Esophagus (tissue), 2 donors: Measurements from ENCODE around the gene MTFP1. TPM values are rescaled to one million over a fixed set of nuclear protein-coding genes. Genes with fewer than 3 reads are reported as not detected.
A peak's percentile ranks its signal among the peaks of the same experiment; 100 is the strongest.

Experiments
- H3K27ac ChIP-seq, 2 donors: one replicate each; pipeline ENCODE4 v1.5.1; 2013; ENCODE audit warnings: low read depth in 2 of 2, mild to moderate bottlenecking in 2 of 2, inconsistent platforms in 1 of 2, low read length in 1 of 2, moderate library complexity in 1 of 2
- H3K27me3 ChIP-seq, 2 donors: one replicate each; pipeline ENCODE4 v1.6.1; 2013; ENCODE audit warnings: low read length in 2 of 2, control low read depth in 1 of 2, mild to moderate bottlenecking in 1 of 2; ENCODE audit not compliant: insufficient read depth in 2 of 2, control insufficient read depth in 1 of 2
- H3K36me3 ChIP-seq, 2 donors: one replicate each; pipeline ENCODE4 v1.6.1; 2013; ENCODE audit warnings: low read length in 1 of 2; ENCODE audit not compliant: control insufficient read depth in 2 of 2, insufficient read depth in 2 of 2
- H3K4me1 ChIP-seq, 2 donors: one replicate each; pipeline ENCODE4 v1.6.1; 2013; ENCODE audit warnings: low read length in 1 of 2; ENCODE audit not compliant: control insufficient read depth in 2 of 2, insufficient read depth in 2 of 2
- H3K4me3 ChIP-seq, 2 donors: one replicate each; pipeline ENCODE4 v1.5.1; 2013; ENCODE audit warnings: low read length in 2 of 2, mild to moderate bottlenecking in 2 of 2, low read depth in 1 of 2, moderate library complexity in 1 of 2
- H3K9me3 ChIP-seq, 2 donors: one replicate each; pipeline ENCODE4 v1.6.1; 2013; ENCODE audit warnings: mild to moderate bottlenecking in 2 of 2, low read depth in 1 of 2, low read length in 1 of 2, moderate library complexity in 1 of 2; ENCODE audit not compliant: control insufficient read depth in 2 of 2, insufficient read depth in 1 of 2
- WGBS, 2 donors: extraction: QIAGEN DNeasy Blood & Tissue Kit; methylation state at CpG; one replicate each; pipeline ENCODE4 v1.1.7; 2013; 5-methylcytosine and 5-hydroxymethylcytosine counted together
- polyA plus RNA-seq, 2 donors: library from polyadenylated mRNA; stranded (reverse); fragments of 200-250 nt; gene quantifications; one replicate each; pipeline ENCODE4 v1.2.3, GENCODE V29; 2013
- donor health status: healthy with polysubstance abuse.
- donor health status: Bipolar disorder and iron deficiency.

The MTFP1 gene
- polyA plus RNA-seq, 2 donors = 19.7 to 23.5 TPM

GRCh38 chr22:30433227-30433626, 7.7 kb downstream of the MTFP1 start:
- Histone ChIP-seq H3K27me3 (no peaks in the 10 kb centered on the region), H3K27ac (no peak overlapping the region), H3K4me3 (no peak overlapping the region), H3K9me3 (peaks cover 0 to 2% of the 10 kb centered on the region in 2 donors), H3K36me3 (peaks cover 0 to 4% of the 10 kb centered on the region in 2 donors), H3K4me1 (peaks cover 0 to 5% of the 10 kb centered on the region in 2 donors)
- WGBS, 2 donors = 93 to 96% methylated on average over 3 of the region's 3 CpGs

- H3K27ac ChIP-seq = no peak overlapping the region
- H3K9me3 ChIP-seq = peaks cover 0 to 2% of the 10 kb centered on the region in 2 donors
- 95 to 96% methylated on average over 1 of the region's 1 CpG for WGBS, 2 donors
- peaks cover 0 to 4% of the 10 kb centered on the region in 2 donors for H3K36me3 ChIP-seq
- H3K4me1 ChIP-seq = peaks cover 0 to 5% of the 10 kb centered on the region in 2 donors
- H3K4me3 ChIP-seq = no peak overlapping the region
- no peaks in the 10 kb centered on the region for H3K27me3 ChIP-seq
These were observed 8.2 kb downstream of the MTFP1 start for GRCh38 chr22:30433773-30434172.

GRCh38 chr22:30434843-30435242, 9.3 kb downstream of the MTFP1 start:
- no peaks in the 10 kb centered on the region for H3K27me3 ChIP-seq
- WGBS, 2 donors = 50 to 70% methylated on average over 1 of the region's 1 CpG
- no peak overlapping the region for H3K4me3 ChIP-seq
- H3K36me3 ChIP-seq = no peaks in the 10 kb centered on the region
- H3K9me3 ChIP-seq = peaks cover 0 to 2% of the 10 kb centered on the region in 2 donors
- no peak overlapping the region for H3K27ac ChIP-seq
- peaks cover 0 to 5% of the 10 kb centered on the region in 2 donors for H3K4me1 ChIP-seq

- Histone ChIP-seq H3K36me3 (no peaks in the 10 kb centered on the region), H3K4me3 (no peak overlapping the region), H3K4me1 (peaks cover 0 to 8% of the 10 kb centered on the region in 2 donors), H3K27ac (peak overlapping the region; percentile 47 to 80), H3K9me3 (peaks cover 0 to 2% of the 10 kb centered on the region in 2 donors), H3K27me3 (no peaks in the 10 kb centered on the region)
- 81% methylated on average over 6 of the region's 6 CpGs for WGBS, 2 donors
These were observed 10.1 kb downstream of the MTFP1 start for GRCh38 chr22:30435674-30436126.

GRCh38 chr22:30436196-30436595, 10.6 kb downstream of the MTFP1 start:
- H3K27me3 ChIP-seq = no peaks in the 10 kb centered on the region
- no peaks in the 10 kb centered on the region for H3K36me3 ChIP-seq
- no peak overlapping the region for H3K4me3 ChIP-seq
- 52 to 57% methylated on average over 2 of the region's 2 CpGs for whole genome bisulfite sequencing, 2 donors
- peak overlapping the region; percentile 47 to 80 for H3K27ac ChIP-seq
- H3K9me3 ChIP-seq = peaks cover 0 to 2% of the 10 kb centered on the region in 2 donors
- H3K4me1 ChIP-seq = peaks cover 0 to 8% of the 10 kb centered on the region in 2 donors

- Histone ChIP-seq H3K27me3 (no peaks in the 10 kb centered on the region), H3K36me3 (no peaks in the 10 kb centered on the region), H3K4me3 (no peak overlapping the region), H3K27ac (peak overlapping the region; percentile 71 to 91), H3K9me3 (peaks cover 0 to 2% of the 10 kb centered on the region in 2 donors), H3K4me1 (peaks cover 0 to 12% of the 10 kb centered on the region in 2 donors)
- 58 to 61% methylated on average over 3 of the region's 3 CpGs for WGBS, 2 donors
These were observed 13.0 kb downstream of the MTFP1 start for GRCh38 chr22:30438559-30438958.

GRCh38 chr22:30439226-30439625, 13.7 kb downstream of the MTFP1 start:
- peaks cover 0 to 12% of the 10 kb centered on the region in 2 donors for H3K4me1 ChIP-seq
- H3K27me3 ChIP-seq = no peaks in the 10 kb centered on the region
- peak overlapping the region; percentile 71 to 91 for H3K27ac ChIP-seq
- 64 to 68% methylated on average over 4 of the region's 4 CpGs for WGBS, 2 donors
- no peaks in the 10 kb centered on the region for H3K36me3 ChIP-seq
- peaks cover 0 to 2% of the 10 kb centered on the region in 2 donors for H3K9me3 ChIP-seq
- H3K4me3 ChIP-seq = no peak overlapping the region

GRCh38 chr22:30439836-30440235, 14.3 kb downstream of the MTFP1 start:
- no peaks in the 10 kb centered on the region for H3K36me3 ChIP-seq
- H3K4me3 ChIP-seq = no peak overlapping the region
- no peaks in the 10 kb centered on the region for H3K27me3 ChIP-seq
- peak overlapping the region; percentile 84 to 93 for H3K27ac ChIP-seq
- peaks cover 0 to 12% of the 10 kb centered on the region in 2 donors for H3K4me1 ChIP-seq
- H3K9me3 ChIP-seq = peaks cover 0 to 2% of the 10 kb centered on the region in 2 donors
- 57 to 72% methylated on average over 11 of the region's 11 CpGs for WGBS, 2 donors

GRCh38 chr22:30441088-30441487, 15.5 kb downstream of the MTFP1 start:
- 76 to 79% methylated on average over 9 of the region's 9 CpGs for WGBS, 2 donors
- Histone ChIP-seq H3K9me3 (no peaks in the 10 kb centered on the region), H3K36me3 (no peaks in the 10 kb centered on the region), H3K4me1 (peaks cover 0 to 7% of the 10 kb centered on the region in 2 donors), H3K27me3 (no peaks in the 10 kb centered on the region), H3K27ac (peak overlapping the region in 1 of 2 donors; percentile 37), H3K4me3 (no peak overlapping the region)
